ENCODE results near the gene SHISA7.
A peak's percentile ranks its signal among the peaks of the same experiment; 100 is the strongest.

The SHISA7 gene

DNA sequence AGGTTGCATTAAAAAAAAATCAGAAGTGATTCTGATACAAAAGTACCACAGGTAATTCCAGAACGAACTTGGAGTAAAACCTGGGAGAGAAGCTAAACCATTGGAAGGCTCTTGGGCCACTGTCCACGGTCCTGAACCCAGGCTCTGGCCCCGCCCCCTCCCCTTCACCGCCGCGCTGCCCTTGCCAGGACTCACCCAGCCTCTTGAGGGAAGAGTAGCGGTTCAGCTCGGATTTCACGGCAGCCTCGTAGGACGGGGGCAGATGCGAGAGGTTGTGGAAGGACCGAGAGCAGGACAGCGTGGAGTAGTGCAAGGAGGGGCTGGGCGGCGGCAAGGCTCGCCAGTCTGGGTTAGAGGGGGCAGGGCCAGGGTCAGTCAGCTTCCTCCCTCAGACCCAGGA lies 5.7 kb downstream of the SHISA7 start (continued):
- TF ChIP-seq, protein P1, sequence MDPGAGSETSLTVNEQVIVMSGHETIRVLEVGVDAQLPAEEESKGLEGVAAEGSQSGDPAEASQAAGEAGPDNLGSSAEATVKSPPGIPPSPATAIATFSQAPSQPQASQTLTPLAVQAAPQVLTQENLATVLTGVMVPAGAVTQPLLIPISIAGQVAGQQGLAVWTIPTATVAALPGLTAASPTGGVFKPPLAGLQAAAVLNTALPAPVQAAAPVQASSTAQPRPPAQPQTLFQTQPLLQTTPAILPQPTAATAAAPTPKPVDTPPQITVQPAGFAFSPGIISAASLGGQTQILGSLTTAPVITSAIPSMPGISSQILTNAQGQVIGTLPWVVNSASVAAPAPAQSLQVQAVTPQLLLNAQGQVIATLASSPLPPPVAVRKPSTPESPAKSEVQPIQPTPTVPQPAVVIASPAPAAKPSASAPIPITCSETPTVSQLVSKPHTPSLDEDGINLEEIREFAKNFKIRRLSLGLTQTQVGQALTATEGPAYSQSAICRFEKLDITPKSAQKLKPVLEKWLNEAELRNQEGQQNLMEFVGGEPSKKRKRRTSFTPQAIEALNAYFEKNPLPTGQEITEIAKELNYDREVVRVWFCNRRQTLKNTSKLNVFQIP (CRISPR knock-in tag; IDR thresholded peaks at IDR 0.05; ENCODE audit: borderline replicate concordance, low read depth): no peak
- TF ChIP-seq GLIS3 (CRISPR knock-in tag; IDR thresholded peaks at IDR 0.05) (no peak), TOX (CRISPR knock-in tag; IDR thresholded peaks at IDR 0.05; ENCODE audit: borderline replicate concordance) (no peak), ZC3H10 (CRISPR knock-in tag; IDR thresholded peaks at IDR 0.05) (no peak), ESRRG (CRISPR knock-in tag; IDR thresholded peaks at IDR 0.05) (no peak), ZNF8 (CRISPR knock-in tag; IDR thresholded peaks at IDR 0.05) (no peak), ZFP3 (CRISPR knock-in tag; IDR thresholded peaks at IDR 0.05) (no peak), ZNF565 (CRISPR knock-in tag; conservative IDR thresholded peaks at IDR 0.05; ENCODE audit: low read depth) (no peak), TCF4 (CRISPR knock-in tag; IDR thresholded peaks at IDR 0.05; ENCODE audit: borderline replicate concordance) (no peak), CSDC2 (CRISPR knock-in tag; IDR thresholded peaks at IDR 0.05) (peak; percentile 71; the same call in 1 of the 2 replicates)
- TF ChIP-seq, protein P2, sequence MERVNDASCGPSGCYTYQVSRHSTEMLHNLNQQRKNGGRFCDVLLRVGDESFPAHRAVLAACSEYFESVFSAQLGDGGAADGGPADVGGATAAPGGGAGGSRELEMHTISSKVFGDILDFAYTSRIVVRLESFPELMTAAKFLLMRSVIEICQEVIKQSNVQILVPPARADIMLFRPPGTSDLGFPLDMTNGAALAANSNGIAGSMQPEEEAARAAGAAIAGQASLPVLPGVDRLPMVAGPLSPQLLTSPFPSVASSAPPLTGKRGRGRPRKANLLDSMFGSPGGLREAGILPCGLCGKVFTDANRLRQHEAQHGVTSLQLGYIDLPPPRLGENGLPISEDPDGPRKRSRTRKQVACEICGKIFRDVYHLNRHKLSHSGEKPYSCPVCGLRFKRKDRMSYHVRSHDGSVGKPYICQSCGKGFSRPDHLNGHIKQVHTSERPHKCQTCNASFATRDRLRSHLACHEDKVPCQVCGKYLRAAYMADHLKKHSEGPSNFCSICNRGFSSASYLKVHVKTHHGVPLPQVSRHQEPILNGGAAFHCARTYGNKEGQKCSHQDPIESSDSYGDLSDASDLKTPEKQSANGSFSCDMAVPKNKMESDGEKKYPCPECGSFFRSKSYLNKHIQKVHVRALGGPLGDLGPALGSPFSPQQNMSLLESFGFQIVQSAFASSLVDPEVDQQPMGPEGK (CRISPR knock-in tag; IDR thresholded peaks at IDR 0.05; ENCODE audit: borderline replicate concordance): no peak
- TF ChIP-seq, protein P3, sequence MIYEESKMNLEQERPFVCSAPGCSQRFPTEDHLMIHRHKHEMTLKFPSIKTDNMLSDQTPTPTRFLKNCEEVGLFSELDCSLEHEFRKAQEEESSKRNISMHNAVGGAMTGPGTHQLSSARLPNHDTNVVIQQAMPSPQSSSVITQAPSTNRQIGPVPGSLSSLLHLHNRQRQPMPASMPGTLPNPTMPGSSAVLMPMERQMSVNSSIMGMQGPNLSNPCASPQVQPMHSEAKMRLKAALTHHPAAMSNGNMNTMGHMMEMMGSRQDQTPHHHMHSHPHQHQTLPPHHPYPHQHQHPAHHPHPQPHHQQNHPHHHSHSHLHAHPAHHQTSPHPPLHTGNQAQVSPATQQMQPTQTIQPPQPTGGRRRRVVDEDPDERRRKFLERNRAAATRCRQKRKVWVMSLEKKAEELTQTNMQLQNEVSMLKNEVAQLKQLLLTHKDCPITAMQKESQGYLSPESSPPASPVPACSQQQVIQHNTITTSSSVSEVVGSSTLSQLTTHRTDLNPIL (CRISPR knock-in tag; IDR thresholded peaks at IDR 0.05; ENCODE audit: low read depth): no peak

DNA sequence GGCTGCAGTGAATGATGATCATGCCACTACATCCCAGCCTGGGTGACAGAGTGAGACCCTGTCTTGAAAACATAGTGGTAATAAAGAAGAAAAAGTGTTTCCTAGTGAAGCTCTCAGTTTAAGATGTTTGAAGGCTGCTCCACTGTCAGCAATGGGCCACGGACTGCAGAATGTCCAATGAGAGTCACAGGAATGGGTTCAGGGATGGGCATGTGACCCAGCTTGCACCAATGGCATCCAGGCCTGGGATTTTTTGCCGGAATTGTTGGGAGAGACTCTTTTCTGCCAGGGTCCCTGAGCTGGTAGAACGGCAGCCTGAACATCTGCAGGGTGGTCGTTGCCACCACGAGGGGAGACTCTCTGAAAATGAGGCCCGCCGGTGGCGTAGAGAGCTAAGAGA lies 6.3 kb downstream of the SHISA7 start:
- ATAC-seq: no peak
- no peak for TF ChIP-seq ESRRG (CRISPR knock-in tag; IDR thresholded peaks at IDR 0.05)
- TF ChIP-seq PPARA (CRISPR knock-in tag; IDR thresholded peaks at IDR 0.05; ENCODE audit: borderline replicate concordance): no peak
- TF ChIP-seq SNAI2 (CRISPR knock-in tag; IDR thresholded peaks at IDR 0.05): no peak
- no peak for TF ChIP-seq CSDC2 (CRISPR knock-in tag; IDR thresholded peaks at IDR 0.05)
- TF ChIP-seq GLIS3 (CRISPR knock-in tag; IDR thresholded peaks at IDR 0.05): no peak
- no peak for TF ChIP-seq ZNF565 (CRISPR knock-in tag; conservative IDR thresholded peaks at IDR 0.05; ENCODE audit: low read depth)
- no peak for TF ChIP-seq TOX (CRISPR knock-in tag; IDR thresholded peaks at IDR 0.05; ENCODE audit: borderline replicate concordance)
- TF ChIP-seq, protein P4, sequence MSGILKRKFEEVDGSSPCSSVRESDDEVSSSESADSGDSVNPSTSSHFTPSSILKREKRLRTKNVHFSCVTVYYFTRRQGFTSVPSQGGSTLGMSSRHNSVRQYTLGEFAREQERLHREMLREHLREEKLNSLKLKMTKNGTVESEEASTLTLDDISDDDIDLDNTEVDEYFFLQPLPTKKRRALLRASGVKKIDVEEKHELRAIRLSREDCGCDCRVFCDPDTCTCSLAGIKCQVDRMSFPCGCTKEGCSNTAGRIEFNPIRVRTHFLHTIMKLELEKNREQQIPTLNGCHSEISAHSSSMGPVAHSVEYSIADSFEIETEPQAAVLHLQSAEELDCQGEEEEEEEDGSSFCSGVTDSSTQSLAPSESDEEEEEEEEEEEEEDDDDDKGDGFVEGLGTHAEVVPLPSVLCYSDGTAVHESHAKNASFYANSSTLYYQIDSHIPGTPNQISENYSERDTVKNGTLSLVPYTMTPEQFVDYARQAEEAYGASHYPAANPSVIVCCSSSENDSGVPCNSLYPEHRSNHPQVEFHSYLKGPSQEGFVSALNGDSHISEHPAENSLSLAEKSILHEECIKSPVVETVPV (CRISPR knock-in tag; IDR thresholded peaks at IDR 0.05): no peak
- TF ChIP-seq, protein P3 (CRISPR knock-in tag; IDR thresholded peaks at IDR 0.05; ENCODE audit: low read depth): no peak
- TF ChIP-seq, protein P5, sequence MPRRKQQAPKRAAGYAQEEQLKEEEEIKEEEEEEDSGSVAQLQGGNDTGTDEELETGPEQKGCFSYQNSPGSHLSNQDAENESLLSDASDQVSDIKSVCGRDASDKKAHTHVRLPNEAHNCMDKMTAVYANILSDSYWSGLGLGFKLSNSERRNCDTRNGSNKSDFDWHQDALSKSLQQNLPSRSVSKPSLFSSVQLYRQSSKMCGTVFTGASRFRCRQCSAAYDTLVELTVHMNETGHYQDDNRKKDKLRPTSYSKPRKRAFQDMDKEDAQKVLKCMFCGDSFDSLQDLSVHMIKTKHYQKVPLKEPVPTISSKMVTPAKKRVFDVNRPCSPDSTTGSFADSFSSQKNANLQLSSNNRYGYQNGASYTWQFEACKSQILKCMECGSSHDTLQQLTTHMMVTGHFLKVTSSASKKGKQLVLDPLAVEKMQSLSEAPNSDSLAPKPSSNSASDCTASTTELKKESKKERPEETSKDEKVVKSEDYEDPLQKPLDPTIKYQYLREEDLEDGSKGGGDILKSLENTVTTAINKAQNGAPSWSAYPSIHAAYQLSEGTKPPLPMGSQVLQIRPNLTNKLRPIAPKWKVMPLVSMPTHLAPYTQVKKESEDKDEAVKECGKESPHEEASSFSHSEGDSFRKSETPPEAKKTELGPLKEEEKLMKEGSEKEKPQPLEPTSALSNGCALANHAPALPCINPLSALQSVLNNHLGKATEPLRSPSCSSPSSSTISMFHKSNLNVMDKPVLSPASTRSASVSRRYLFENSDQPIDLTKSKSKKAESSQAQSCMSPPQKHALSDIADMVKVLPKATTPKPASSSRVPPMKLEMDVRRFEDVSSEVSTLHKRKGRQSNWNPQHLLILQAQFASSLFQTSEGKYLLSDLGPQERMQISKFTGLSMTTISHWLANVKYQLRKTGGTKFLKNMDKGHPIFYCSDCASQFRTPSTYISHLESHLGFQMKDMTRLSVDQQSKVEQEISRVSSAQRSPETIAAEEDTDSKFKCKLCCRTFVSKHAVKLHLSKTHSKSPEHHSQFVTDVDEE (CRISPR knock-in tag; IDR thresholded peaks at IDR 0.05): no peak
- TF ChIP-seq ZFP3 (CRISPR knock-in tag; IDR thresholded peaks at IDR 0.05): no peak
- no peak for TF ChIP-seq BACH2 (CRISPR knock-in tag; IDR thresholded peaks at IDR 0.05; ENCODE audit: borderline replicate concordance)
- TF ChIP-seq ZNF70 (CRISPR knock-in tag; IDR thresholded peaks at IDR 0.05): no peak

DNA sequence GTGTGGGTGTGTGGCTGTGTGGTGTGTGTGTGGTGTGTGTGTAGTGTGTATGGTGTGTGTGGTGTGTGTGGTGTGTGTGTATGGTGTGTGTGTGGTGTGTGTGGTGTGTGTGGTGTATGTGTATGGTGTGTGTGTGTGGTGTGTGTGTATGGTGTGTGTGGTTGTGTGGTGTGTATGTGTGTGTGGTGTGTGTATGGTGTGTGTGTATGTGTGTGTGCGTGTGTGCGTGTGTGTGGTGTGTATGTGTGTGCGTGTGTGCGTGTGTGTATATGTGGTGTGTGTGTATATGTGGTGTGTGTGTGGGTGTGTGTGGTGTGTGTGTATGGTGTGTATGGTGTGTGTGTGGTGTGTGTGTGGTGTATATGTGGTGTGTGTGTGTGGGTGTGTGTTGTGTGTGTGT lies 8.1 kb downstream of the SHISA7 start:
- ATAC-seq: no peak
- TF ChIP-seq TOX (CRISPR knock-in tag; IDR thresholded peaks at IDR 0.05; ENCODE audit: borderline replicate concordance) (no peak), ESRRG (CRISPR knock-in tag; IDR thresholded peaks at IDR 0.05) (no peak), ZNF70 (CRISPR knock-in tag; IDR thresholded peaks at IDR 0.05) (no peak)
- TF ChIP-seq, protein P1 (CRISPR knock-in tag; IDR thresholded peaks at IDR 0.05; ENCODE audit: borderline replicate concordance, low read depth): no peak
- TF ChIP-seq, protein P5 (CRISPR knock-in tag; IDR thresholded peaks at IDR 0.05): no peak
